Measurements from ENCODE around the gene TMEM119.

The TMEM119 gene

GRCh38 chr12:108602976-108603704 lies 5.3 kb upstream of the TMEM119 start:
- Histone ChIP-seq H3K36me3 (ENCODE audit: control insufficient read depth, insufficient read depth, low read length) (no peaks in the 10 kb centered on the region), H3K4me3 (replicated peaks; ENCODE audit: low read depth, low read length) (no peak overlapping the region), H3K27me3 (replicated peaks; ENCODE audit: control insufficient read depth, insufficient read depth, low read length) (no peaks in the 10 kb centered on the region)
- DNase-seq (ENCODE audit: extremely low read depth, insufficient read length), result no peak
- no peak for TF ChIP-seq CTCF (IDR thresholded peaks at IDR 0.05; ENCODE audit: insufficient read depth, low read length, poor library complexity, severe bottlenecking)

- TF ChIP-seq CTCF (IDR thresholded peaks at IDR 0.05; ENCODE audit: insufficient read depth, low read length, poor library complexity, severe bottlenecking), result no peak
- Histone ChIP-seq H3K36me3 (ENCODE audit: control insufficient read depth, insufficient read depth, low read length) (no peaks in the 10 kb centered on the region), H3K27me3 (replicated peaks; ENCODE audit: control insufficient read depth, insufficient read depth, low read length) (no peaks in the 10 kb centered on the region), H3K4me3 (replicated peaks; ENCODE audit: low read depth, low read length) (no peak overlapping the region)
- DNase-seq (ENCODE audit: extremely low read depth, insufficient read length), result no peak
Measured at GRCh38 chr12:108602209-108602705, 4.4 kb upstream of the TMEM119 start.

GRCh38 chr12:108600702-108601007 lies 2.8 kb upstream of the TMEM119 start:
- no peak for TF ChIP-seq CTCF (IDR thresholded peaks at IDR 0.05; ENCODE audit: insufficient read depth, low read length, poor library complexity, severe bottlenecking)
- no peaks in the 10 kb centered on the region for H3K27me3 ChIP-seq (replicated peaks; ENCODE audit: control insufficient read depth, insufficient read depth, low read length)
- no peak for DNase-seq (ENCODE audit: extremely low read depth, insufficient read length)
- H3K36me3 ChIP-seq (ENCODE audit: control insufficient read depth, insufficient read depth, low read length), result no peaks in the 10 kb centered on the region
- no peak overlapping the region for H3K4me3 ChIP-seq (replicated peaks; ENCODE audit: low read depth, low read length)

- H3K4me3 ChIP-seq (replicated peaks; ENCODE audit: low read depth, low read length), result no peak overlapping the region
- H3K27me3 ChIP-seq (replicated peaks; ENCODE audit: control insufficient read depth, insufficient read depth, low read length), result no peaks in the 10 kb centered on the region
- no peak for TF ChIP-seq CTCF (IDR thresholded peaks at IDR 0.05; ENCODE audit: insufficient read depth, low read length, poor library complexity, severe bottlenecking)
- DNase-seq (ENCODE audit: extremely low read depth, insufficient read length), result no peak
- no peaks in the 10 kb centered on the region for H3K36me3 ChIP-seq (ENCODE audit: control insufficient read depth, insufficient read depth, low read length)
Measured at GRCh38 chr12:108599948-108600701, 2.2 kb upstream of the TMEM119 start.

- H3K27me3 ChIP-seq (replicated peaks; ENCODE audit: control insufficient read depth, insufficient read depth, low read length), result no peaks in the 10 kb centered on the region
- DNase-seq (ENCODE audit: extremely low read depth, insufficient read length), result no peak
- no peak overlapping the region for H3K4me3 ChIP-seq (replicated peaks; ENCODE audit: low read depth, low read length)
- H3K36me3 ChIP-seq (ENCODE audit: control insufficient read depth, insufficient read depth, low read length), result no peaks in the 10 kb centered on the region
- no peak for TF ChIP-seq CTCF (IDR thresholded peaks at IDR 0.05; ENCODE audit: insufficient read depth, low read length, poor library complexity, severe bottlenecking)
Measured at GRCh38 chr12:108599541-108599940, 1.7 kb upstream of the TMEM119 start.

Data from GM06990 (cell line).